BJ (cell line): Measurements from ENCODE around the gene ARID1A. TPM values are rescaled to one million over a fixed set of nuclear protein-coding genes. Genes with fewer than 3 reads are reported as not detected.

Experiments used
- CTCF ChIA-PET: fragments of 350-600 bp; formaldehyde crosslinking; extraction: SDS; loops from one replicate; lab custom pipeline; 2021; ENCODE audit warnings: antibody characterized with exemption, inconsistent platforms; lab: Yijun Ruan, JAX
- POLR2A ChIA-PET: fragments of 300-600 bp; sonication (Branson Sonifier 250); formaldehyde crosslinking; extraction: SDS; loops from one replicate; lab custom pipeline; 2021; ENCODE audit warnings: antibody characterized with exemption; lab: Charles Lee
- DNase-seq: peaks from one replicate; pipeline ENCODE4 v3.0.0-alpha.2; 2011; ENCODE audit warnings: low read depth
- H3K27me3 ChIP-seq: 2 replicates; pipeline ENCODE4 v1.6.0; 2011; ENCODE audit warnings: low read length; ENCODE audit not compliant: control insufficient read depth, insufficient read depth
- H3K36me3 ChIP-seq: 2 replicates; pipeline ENCODE4 v1.5.1; 2011; ENCODE audit warnings: low read length; ENCODE audit not compliant: control insufficient read depth, insufficient read depth
- H3K4me3 ChIP-seq: 2 replicates; pipeline ENCODE4 v1.5.1; 2011; ENCODE audit warnings: low read depth, mild to moderate bottlenecking, control low read depth, low read length
- CTCF ChIP-seq: IDR thresholded peaks from 2 replicates; pipeline ENCODE4 v1.5.1; 2011; ENCODE audit warnings: low read depth, mild to moderate bottlenecking, control low read depth, inconsistent platforms, low read length, moderate library complexity; ENCODE audit not compliant: insufficient read depth
- polyA plus RNA-seq: library from polyadenylated mRNA; depleted of rRNA; stranded (reverse); fragments of >200 nt; gene quantifications from 2 replicates; pipeline ENCODE4 v1.2.3, GENCODE V29; 2011

The ARID1A gene
- polyA plus RNA-seq, 1 experiment, result 16.0 TPM

- POLR2A ChIA-PET, result no interaction called here
- Histone ChIP-seq H3K27me3 (no peaks in the 10 kb centered on the region), H3K4me3 (no peak overlapping the region), H3K36me3 (peaks cover 24% of the 10 kb centered on the region)
- DNase-seq, result no peak
- CTCF ChIA-PET, result interaction anchor here (0.6 to 1.6 kb wide), 2 partner anchors 173 to 258 kb away, joined by 3 to 4 read pairs; no protein-coding TSS in a partner anchor
- no peak for TF ChIP-seq CTCF
These were observed 86.9 kb downstream of the ARID1A start for GRCh38 chr1:26782521-26783212.

- POLR2A ChIA-PET, result no interaction called here
- TF ChIP-seq CTCF, result no peak
- no peaks in the 10 kb centered on the region for H3K27me3 ChIP-seq
- DNase-seq, result no peak
- CTCF ChIA-PET, result interaction anchor here (1.1 to 1.7 kb wide), 4 partner anchors 8 to 174 kb away, joined by 3 to 4 read pairs (median 4); no protein-coding TSS in a partner anchor
- H3K4me3 ChIP-seq, result no peak overlapping the region
- peaks cover 19% of the 10 kb centered on the region for H3K36me3 ChIP-seq
These were observed 87.8 kb downstream of the ARID1A start for GRCh38 chr1:26783646-26784022.

DNA sequence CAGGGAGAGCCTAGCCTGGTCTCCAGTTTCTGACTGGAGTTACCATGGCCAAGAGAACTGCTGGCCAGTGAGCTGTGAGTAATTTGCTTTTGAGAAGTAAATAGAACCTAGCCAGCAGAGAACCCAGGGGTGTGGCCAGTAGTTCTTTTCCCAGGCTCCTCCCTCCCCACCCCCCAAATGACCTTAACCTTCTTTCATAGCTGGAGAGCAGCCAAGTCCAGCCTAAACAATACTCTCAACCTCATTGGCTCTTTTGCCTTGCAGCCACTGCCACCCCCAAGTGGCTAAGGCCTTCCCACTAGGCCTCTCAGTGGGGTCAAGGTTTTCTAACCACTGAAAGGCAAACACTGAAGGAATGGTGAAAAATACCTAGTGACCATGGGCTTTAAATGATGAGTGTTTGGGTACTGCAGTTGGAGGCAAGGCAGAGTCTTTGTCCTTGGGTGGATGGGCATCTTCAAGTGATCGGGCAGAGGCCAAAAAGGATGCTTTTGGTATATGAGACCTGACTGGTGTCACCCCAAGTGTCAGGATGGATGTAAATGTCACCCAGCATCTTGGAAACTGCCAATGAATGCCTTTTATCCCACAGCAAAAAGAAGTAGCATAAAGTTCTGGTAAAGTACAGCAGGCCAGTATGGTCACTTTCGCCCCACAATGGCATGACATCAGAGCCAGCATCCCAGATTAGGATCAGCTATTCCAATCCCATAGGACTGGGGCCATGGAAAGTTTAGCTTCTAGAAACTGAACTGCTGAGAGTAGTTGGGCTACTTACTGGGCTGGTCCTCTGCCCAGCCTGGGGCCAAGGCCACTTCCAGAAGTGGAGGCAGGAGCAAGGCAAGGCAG is 88.4 kb downstream of the ARID1A start:
- DNase-seq, result no peak
- ChIA-PET CTCF (interaction anchor here (1.1 to 1.7 kb wide), 5 partner anchors 9 to 182 kb away, joined by 3 to 4 read pairs (median 4); no protein-coding TSS in a partner anchor), POLR2A (no interaction called here)
- Histone ChIP-seq H3K36me3 (peaks cover 14% of the 10 kb centered on the region), H3K27me3 (no peaks in the 10 kb centered on the region), H3K4me3 (no peak overlapping the region)
- no peak for TF ChIP-seq CTCF

GRCh38 chr1:26784886-26785285 is 89.1 kb downstream of the ARID1A start:
- DNase-seq, result no peak
- CTCF ChIA-PET, result interaction anchor here (1.4 to 1.7 kb wide), 3 partner anchors 14 to 183 kb away, joined by 3 to 4 read pairs (median 4); no protein-coding TSS in a partner anchor
- Histone ChIP-seq H3K4me3 (no peak overlapping the region), H3K27me3 (no peaks in the 10 kb centered on the region), H3K36me3 (peaks cover 8% of the 10 kb centered on the region)
- TF ChIP-seq CTCF, result no peak
- POLR2A ChIA-PET, result no interaction called here
